Measurements from ENCODE around the gene PPP5C.

Gene PPP5C

DNA sequence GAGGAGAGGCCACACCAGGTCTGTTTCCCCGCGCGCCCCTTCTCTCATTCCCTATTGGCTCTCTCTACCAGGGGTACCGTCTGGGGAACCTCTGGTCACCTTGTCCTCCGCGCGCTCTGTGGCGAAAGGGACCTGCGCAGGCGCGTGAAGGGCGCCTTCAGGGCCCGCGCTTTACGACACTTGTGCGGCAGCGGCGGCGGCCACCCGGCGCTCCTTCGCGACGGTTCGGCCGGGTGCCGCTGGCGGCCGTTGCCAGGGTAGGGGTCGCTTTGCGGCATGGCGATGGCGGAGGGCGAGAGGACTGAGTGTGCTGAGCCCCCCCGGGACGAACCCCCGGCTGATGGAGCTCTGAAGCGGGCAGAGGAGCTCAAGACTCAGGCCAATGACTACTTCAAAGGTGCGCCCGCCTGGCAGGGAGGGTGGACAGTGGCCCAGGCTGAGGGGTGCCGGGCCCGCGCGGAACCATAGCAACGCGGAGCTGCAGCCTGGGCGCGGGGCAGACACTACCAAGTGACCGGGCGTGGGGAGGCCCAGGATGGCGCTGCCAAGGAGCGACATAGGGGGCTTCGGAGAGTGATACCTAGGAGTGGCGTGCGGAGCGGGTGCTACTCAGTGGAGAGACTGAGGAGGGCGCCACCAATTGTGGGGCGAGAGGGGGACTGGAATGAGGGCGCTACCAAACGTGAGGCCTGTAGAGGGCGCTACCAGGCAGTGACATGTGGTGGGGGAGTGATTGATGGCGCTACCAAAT is at the start of gene PPP5C:
Gene PPP5C, plus strand, starts transcription at position 267 of the 751 bp plus-strand sequence. Its CDS starts 10 bp downstream, at position 277.
- DNase-seq (ENCODE audit: insufficient read length, low spot score) (peak; percentile 95), FAIRE-seq (no peak)
- TF ChIP-seq CTCF (IDR thresholded peaks at IDR 0.05; ENCODE audit: insufficient read depth, missing control alignments) = peak; percentile 71

- FAIRE-seq = no peak
- TF ChIP-seq CTCF (IDR thresholded peaks at IDR 0.05; ENCODE audit: insufficient read depth, missing control alignments) = no peak
- no peak for DNase-seq (ENCODE audit: insufficient read length, low spot score)
Measured at GRCh38 chr19:46297700-46298478, 49.0 kb upstream of the PPP5C start.

GRCh38 chr19:46298479-46299003 is 48.3 kb upstream of the PPP5C start:
- no peak for DNase-seq (ENCODE audit: insufficient read length, low spot score)
- no peak for TF ChIP-seq CTCF (IDR thresholded peaks at IDR 0.05; ENCODE audit: insufficient read depth, missing control alignments)
- FAIRE-seq = no peak

GRCh38 chr19:46299004-46299509 is 47.8 kb upstream of the PPP5C start:
- no peak for TF ChIP-seq CTCF (IDR thresholded peaks at IDR 0.05; ENCODE audit: insufficient read depth, missing control alignments)
- FAIRE-seq = no peak
- DNase-seq (ENCODE audit: insufficient read length, low spot score) = no peak

- no peak for TF ChIP-seq CTCF (IDR thresholded peaks at IDR 0.05; ENCODE audit: insufficient read depth, missing control alignments)
- FAIRE-seq (no peak), DNase-seq (ENCODE audit: insufficient read length, low spot score) (no peak)
Measured at GRCh38 chr19:46299695-46300094, 47.2 kb upstream of the PPP5C start.

DNA sequence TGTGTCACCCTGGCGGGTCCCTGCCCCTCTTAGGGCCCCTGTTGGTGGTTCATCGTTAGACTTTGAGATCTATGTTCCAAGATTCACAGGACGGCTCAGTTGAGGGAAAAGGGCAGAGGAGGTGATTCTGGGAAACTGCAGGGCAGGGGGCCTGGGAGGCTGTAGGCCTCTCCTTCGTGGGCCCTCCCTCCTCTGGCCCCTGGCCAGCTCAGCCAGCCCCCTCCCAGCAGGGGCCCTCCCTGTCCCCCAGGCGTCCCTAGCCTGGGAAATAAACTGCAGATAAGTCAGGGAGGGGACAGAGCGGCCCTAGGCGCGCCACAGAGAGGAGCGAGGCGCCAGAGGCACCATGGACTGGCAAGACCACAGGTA is 43.6 kb upstream of the PPP5C start:
- FAIRE-seq (no peak), DNase-seq (ENCODE audit: insufficient read length, low spot score) (no peak)
- no peak for TF ChIP-seq CTCF (IDR thresholded peaks at IDR 0.05; ENCODE audit: insufficient read depth, missing control alignments)
